T-helper 22 cell (primary cell): Measurements from ENCODE around the gene SLC44A1.
A peak's percentile ranks its signal among the peaks of the same experiment; 100 is the strongest.

Source experiments
- DNase-seq: peaks from one replicate; pipeline ENCODE4 v3.0.0-alpha.2; 2020; ENCODE audit warnings: low read depth

The SLC44A1 gene

GRCh38 chr9:105396441-105396840, 152.0 kb downstream of the SLC44A1 start:
- DNase-seq = no peak

GRCh38 chr9:105396901-105397300, 152.4 kb downstream of the SLC44A1 start:
- DNase-seq = no peak

GRCh38 chr9:105399117-105399516, 154.7 kb downstream of the SLC44A1 start:
- DNase-seq = no peak

GRCh38 chr9:105401651-105402050, 157.2 kb downstream of the SLC44A1 start:
- no peak for DNase-seq

- DNase-seq = no peak
Observed at GRCh38 chr9:105403552-105404248, 159.2 kb downstream of the SLC44A1 start.

GRCh38 chr9:105405514-105406131, 161.2 kb downstream of the SLC44A1 start:
- DNase-seq = peak; percentile 25

GRCh38 chr9:105406369-105406768, 161.9 kb downstream of the SLC44A1 start:
- no peak for DNase-seq

- no peak for DNase-seq
Observed at GRCh38 chr9:105413525-105413924, 169.1 kb downstream of the SLC44A1 start.

GRCh38 chr9:105414947-105415661, 170.7 kb downstream of the SLC44A1 start:
- DNase-seq = peak; percentile 7

GRCh38 chr9:105415662-105415980, 171.2 kb downstream of the SLC44A1 start:
- no peak for DNase-seq

- no peak for DNase-seq
Observed at GRCh38 chr9:105416840-105417239, 172.4 kb downstream of the SLC44A1 start.

GRCh38 chr9:105418588-105419500, 174.4 kb downstream of the SLC44A1 start:
- no peak for DNase-seq

- DNase-seq = no peak
Observed at GRCh38 chr9:105419816-105420597, 175.6 kb downstream of the SLC44A1 start.

GRCh38 chr9:105421154-105421553, 176.7 kb downstream of the SLC44A1 start:
- no peak for DNase-seq

- no peak for DNase-seq
Observed at GRCh38 chr9:105421864-105422263, 177.4 kb downstream of the SLC44A1 start.

GRCh38 chr9:105425816-105426433, 181.5 kb downstream of the SLC44A1 start:
- no peak for DNase-seq

- no peak for DNase-seq
Observed at GRCh38 chr9:105426657-105427056, 182.2 kb downstream of the SLC44A1 start.

- no peak for DNase-seq
Observed at GRCh38 chr9:105431424-105432246, 187.2 kb downstream of the SLC44A1 start.

GRCh38 chr9:105432247-105432842, 187.9 kb downstream of the SLC44A1 start:
- DNase-seq = no peak

GRCh38 chr9:105435453-105435852, 191.0 kb downstream of the SLC44A1 start:
- no peak for DNase-seq
